Measurements from ENCODE around the gene CPVL.

The CPVL gene

DNA sequence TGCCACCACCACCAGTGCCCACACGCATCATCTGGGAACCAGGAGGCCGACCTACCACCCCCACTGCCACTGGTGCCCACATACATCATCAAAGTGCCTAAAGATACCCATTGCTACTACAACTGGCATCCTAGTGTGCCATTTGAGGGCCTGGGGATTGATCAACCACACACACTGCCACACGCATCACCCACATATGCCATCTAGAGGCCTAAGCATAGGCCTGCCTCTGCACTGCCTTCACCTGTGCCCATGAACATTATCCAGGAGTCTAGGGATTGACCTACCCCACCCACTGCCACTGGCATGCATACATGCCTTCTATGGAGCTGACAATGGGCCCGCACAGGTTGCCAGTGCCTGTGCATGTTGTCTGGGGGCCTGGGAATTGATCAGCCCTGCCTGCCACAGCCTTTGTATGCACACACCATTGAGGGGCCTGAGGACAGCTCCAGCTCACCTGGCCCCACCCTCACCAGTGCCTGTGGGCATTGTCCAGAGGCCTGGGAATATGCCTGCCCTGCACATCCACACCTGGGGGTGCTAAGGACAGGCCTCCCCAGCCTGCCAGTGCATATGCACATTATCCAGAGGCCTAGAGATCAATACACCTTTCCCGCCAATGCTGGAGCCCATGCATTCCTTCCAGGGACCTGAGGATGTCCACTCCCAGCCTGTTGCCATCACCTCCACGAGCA, 123.9 kb downstream of the CPVL start:
- Histone ChIP-seq H3F3A (ENCODE audit: control insufficient read depth, insufficient read depth) (no peaks in the 10 kb centered on the region), H3K27me3 (ENCODE audit: control insufficient read depth, low read length) (no peaks in the 10 kb centered on the region), H3K4me3 (ENCODE audit: low read length) (no peak overlapping the region), H3K9me2 (replicated peaks; ENCODE audit: control insufficient read depth, low read length) (no peaks in the 10 kb centered on the region), H3K27ac (ENCODE audit: low read depth, low read length) (no peak overlapping the region), H4K20me1 (ENCODE audit: control insufficient read depth, insufficient read depth, low read depth, low read length) (no peaks in the 10 kb centered on the region), H3K4me1 (ENCODE audit: control insufficient read depth, low read length) (no peaks in the 10 kb centered on the region), H3K9me3 (ENCODE audit: control insufficient read depth, insufficient read depth, low read length) (peaks cover 3% of the 10 kb centered on the region; the same call in 1 of the 2 replicates), H3K4me2 (ENCODE audit: low read length) (no peak overlapping the region), H3K79me2 (ENCODE audit: control insufficient read depth, low read length) (no peaks in the 10 kb centered on the region), H3K36me3 (ENCODE audit: control insufficient read depth, low read length) (no peaks in the 10 kb centered on the region)
- no peak for TF ChIP-seq EZH2phosphoT487 (IDR thresholded peaks at IDR 0.05; ENCODE audit: borderline replicate concordance, low read length)
- TF ChIP-seq, protein P1, sequence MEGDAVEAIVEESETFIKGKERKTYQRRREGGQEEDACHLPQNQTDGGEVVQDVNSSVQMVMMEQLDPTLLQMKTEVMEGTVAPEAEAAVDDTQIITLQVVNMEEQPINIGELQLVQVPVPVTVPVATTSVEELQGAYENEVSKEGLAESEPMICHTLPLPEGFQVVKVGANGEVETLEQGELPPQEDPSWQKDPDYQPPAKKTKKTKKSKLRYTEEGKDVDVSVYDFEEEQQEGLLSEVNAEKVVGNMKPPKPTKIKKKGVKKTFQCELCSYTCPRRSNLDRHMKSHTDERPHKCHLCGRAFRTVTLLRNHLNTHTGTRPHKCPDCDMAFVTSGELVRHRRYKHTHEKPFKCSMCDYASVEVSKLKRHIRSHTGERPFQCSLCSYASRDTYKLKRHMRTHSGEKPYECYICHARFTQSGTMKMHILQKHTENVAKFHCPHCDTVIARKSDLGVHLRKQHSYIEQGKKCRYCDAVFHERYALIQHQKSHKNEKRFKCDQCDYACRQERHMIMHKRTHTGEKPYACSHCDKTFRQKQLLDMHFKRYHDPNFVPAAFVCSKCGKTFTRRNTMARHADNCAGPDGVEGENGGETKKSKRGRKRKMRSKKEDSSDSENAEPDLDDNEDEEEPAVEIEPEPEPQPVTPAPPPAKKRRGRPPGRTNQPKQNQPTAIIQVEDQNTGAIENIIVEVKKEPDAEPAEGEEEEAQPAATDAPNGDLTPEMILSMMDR (IDR thresholded peaks at IDR 0.05; ENCODE audit: low read depth, low read length, poor library complexity, severe bottlenecking) = no peak

DNA sequence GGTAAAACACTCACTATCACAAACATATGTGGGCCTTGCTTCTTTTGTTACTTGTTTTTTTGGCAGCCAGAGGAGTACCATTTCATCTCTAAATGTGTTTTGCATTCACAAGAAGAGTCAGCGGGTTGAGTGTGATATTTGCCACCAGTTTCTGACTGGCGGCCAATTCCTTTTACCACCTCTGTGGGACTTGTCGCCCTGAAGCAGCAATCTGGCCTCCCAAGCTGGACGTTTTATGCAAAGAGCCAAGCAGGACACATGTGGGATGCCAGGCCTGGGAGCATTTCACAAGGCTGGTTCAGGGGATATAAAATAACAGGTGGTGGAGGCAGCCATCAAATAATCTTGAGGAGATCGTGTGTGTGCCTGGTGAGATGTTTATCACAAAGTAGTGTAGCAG, 126.4 kb downstream of the CPVL start:
- Histone ChIP-seq H3K27me3 (ENCODE audit: control insufficient read depth, low read length) (no peaks in the 10 kb centered on the region), H3K9me3 (ENCODE audit: control insufficient read depth, insufficient read depth, low read length) (no peaks in the 10 kb centered on the region), H3K4me3 (ENCODE audit: low read length) (no peak overlapping the region), H3K36me3 (ENCODE audit: control insufficient read depth, low read length) (no peaks in the 10 kb centered on the region), H3K9me2 (replicated peaks; ENCODE audit: control insufficient read depth, low read length) (no peaks in the 10 kb centered on the region), H3K4me2 (ENCODE audit: low read length) (no peak overlapping the region), H3K4me1 (ENCODE audit: control insufficient read depth, low read length) (no peaks in the 10 kb centered on the region), H4K20me1 (ENCODE audit: control insufficient read depth, insufficient read depth, low read depth, low read length) (no peaks in the 10 kb centered on the region), H3F3A (ENCODE audit: control insufficient read depth, insufficient read depth) (no peaks in the 10 kb centered on the region), H3K27ac (ENCODE audit: low read depth, low read length) (no peak overlapping the region), H3K79me2 (ENCODE audit: control insufficient read depth, low read length) (no peaks in the 10 kb centered on the region)
- TF ChIP-seq, protein P1 (IDR thresholded peaks at IDR 0.05; ENCODE audit: low read depth, low read length, poor library complexity, severe bottlenecking) = no peak
- TF ChIP-seq EZH2phosphoT487 (IDR thresholded peaks at IDR 0.05; ENCODE audit: borderline replicate concordance, low read length) = no peak

GRCh38 chr7:29019387-29019786, 127.0 kb downstream of the CPVL start:
- Histone ChIP-seq H3K36me3 (ENCODE audit: control insufficient read depth, low read length) (no peaks in the 10 kb centered on the region), H3K4me2 (ENCODE audit: low read length) (no peak overlapping the region), H3K27ac (ENCODE audit: low read depth, low read length) (no peak overlapping the region), H3K4me3 (ENCODE audit: low read length) (no peak overlapping the region), H3K4me1 (ENCODE audit: control insufficient read depth, low read length) (no peaks in the 10 kb centered on the region), H4K20me1 (ENCODE audit: control insufficient read depth, insufficient read depth, low read depth, low read length) (no peaks in the 10 kb centered on the region), H3K27me3 (ENCODE audit: control insufficient read depth, low read length) (no peaks in the 10 kb centered on the region), H3K79me2 (ENCODE audit: control insufficient read depth, low read length) (no peaks in the 10 kb centered on the region), H3K9me2 (replicated peaks; ENCODE audit: control insufficient read depth, low read length) (no peaks in the 10 kb centered on the region), H3K9me3 (ENCODE audit: control insufficient read depth, insufficient read depth, low read length) (no peaks in the 10 kb centered on the region), H3F3A (ENCODE audit: control insufficient read depth, insufficient read depth) (no peaks in the 10 kb centered on the region)
- TF ChIP-seq, protein P1 (IDR thresholded peaks at IDR 0.05; ENCODE audit: low read depth, low read length, poor library complexity, severe bottlenecking) = no peak
- TF ChIP-seq EZH2phosphoT487 (IDR thresholded peaks at IDR 0.05; ENCODE audit: borderline replicate concordance, low read length) = no peak
